GM12874 (cell line): ENCODE measurements around the gene CAV2.

Experiments used
- CTCF ChIP-seq: IDR thresholded peaks from 2 replicates; pipeline ENCODE4 v1.5.1; 2011; ENCODE audit warnings: low read depth, mild to moderate bottlenecking, control low read depth, low read length, moderate library complexity; ENCODE audit not compliant: insufficient read depth

Gene CAV2

GRCh38 chr7:116557901-116558300 is 58.4 kb downstream of the CAV2 start:
- no peak for TF ChIP-seq CTCF
